Bronchial epithelial cell (primary cell): ENCODE results near the gene PASD1. TPM values are rescaled to one million over a fixed set of nuclear protein-coding genes. Genes with fewer than 3 reads are reported as not detected.

Experiments used
- DNase-seq: peaks from one replicate; pipeline ENCODE4 v3.0.0-alpha.2; 2010; ENCODE audit warnings: low read depth
- FAIRE-seq: peaks from 2 replicates; lab custom pipeline; 2011; peaks lifted over from hg19 to GRCh38; lab: Jason Lieb, UNC
- H3K27me3 ChIP-seq: 2 replicates; pipeline ENCODE4 v1.5.1; 2011; ENCODE audit warnings: low read length; ENCODE audit not compliant: control insufficient read depth, insufficient read depth
- H3K36me3 ChIP-seq: 2 replicates; pipeline ENCODE4 v1.5.1; 2011; ENCODE audit warnings: low read length; ENCODE audit not compliant: control insufficient read depth, insufficient read depth
- H3K4me3 ChIP-seq: 2 replicates; pipeline ENCODE4 v1.5.1; 2011; ENCODE audit warnings: mild to moderate bottlenecking, low read depth, low read length, control low read depth
- CTCF ChIP-seq: IDR thresholded peaks from 2 replicates; pipeline ENCODE4 v1.5.1; 2011; ENCODE audit warnings: mild to moderate bottlenecking, moderate library complexity, low read length, control low read depth, inconsistent platforms; ENCODE audit not compliant: insufficient read depth, severe bottlenecking
- total RNA-seq: library from RNA; depleted of rRNA; stranded (reverse); fragments of >200 nt; gene quantifications from 2 replicates; pipeline ENCODE4 v1.2.1, GENCODE V29; 2014

Gene PASD1
- total RNA-seq, 1 donor from 2014 or later, result not detected

- DNase-seq (no peak), FAIRE-seq (no peak)
- Histone ChIP-seq H3K4me3 (no peak overlapping the region), H3K36me3 (no peaks in the 10 kb centered on the region), H3K27me3 (no peaks in the 10 kb centered on the region)
- TF ChIP-seq CTCF, result no peak
These were observed 69.7 kb downstream of the PASD1 start for GRCh38 chrX:151633157-151633556.

- no peak overlapping the region for H3K4me3 ChIP-seq
- DNase-seq (no peak), FAIRE-seq (no peak)
- no peaks in the 10 kb centered on the region for H3K27me3 ChIP-seq
- TF ChIP-seq CTCF, result no peak
- no peaks in the 10 kb centered on the region for H3K36me3 ChIP-seq
These were observed 71.5 kb downstream of the PASD1 start for GRCh38 chrX:151634937-151635336.

GRCh38 chrX:151641564-151641963, 78.1 kb downstream of the PASD1 start:
- H3K27me3 ChIP-seq, result no peaks in the 10 kb centered on the region
- DNase-seq (no peak), FAIRE-seq (no peak)
- no peak overlapping the region for H3K4me3 ChIP-seq
- no peaks in the 10 kb centered on the region for H3K36me3 ChIP-seq
- TF ChIP-seq CTCF, result no peak

- DNase-seq, result no peak
- no peak for TF ChIP-seq CTCF
- no peaks in the 10 kb centered on the region for H3K36me3 ChIP-seq
- no peaks in the 10 kb centered on the region for H3K27me3 ChIP-seq
- no peak overlapping the region for H3K4me3 ChIP-seq
- no peak for FAIRE-seq
These were observed 111.8 kb downstream of the PASD1 start for GRCh38 chrX:151675121-151675746.

GRCh38 chrX:151676196-151676595, 112.7 kb downstream of the PASD1 start:
- DNase-seq (no peak), FAIRE-seq (peak; percentile 62)
- no peaks in the 10 kb centered on the region for H3K27me3 ChIP-seq
- TF ChIP-seq CTCF, result no peak
- H3K4me3 ChIP-seq, result no peak overlapping the region
- no peaks in the 10 kb centered on the region for H3K36me3 ChIP-seq
